Measurements from ENCODE around the gene RALGAPA2.

DNA sequence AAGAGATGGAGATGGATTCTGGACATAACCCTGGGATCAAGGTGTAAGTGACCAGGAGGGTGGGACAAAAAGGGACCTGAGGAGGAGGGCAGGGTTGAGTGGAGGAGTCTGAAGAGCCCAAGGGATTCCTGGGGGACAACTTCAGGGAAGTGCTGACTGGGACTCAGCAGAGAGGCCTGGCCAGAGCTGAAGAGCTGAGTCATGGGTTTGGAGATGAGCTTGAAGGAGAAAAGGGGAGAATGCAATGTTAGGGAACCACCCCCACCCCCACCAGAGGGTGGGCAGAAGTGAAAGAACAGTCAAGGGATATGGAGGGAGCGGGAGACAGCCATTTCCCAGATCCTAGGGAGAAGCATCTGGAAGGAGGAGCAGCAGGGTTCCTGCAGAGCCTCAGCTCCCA, 289.3 kb downstream of the RALGAPA2 start:
- TF ChIP-seq, protein P1, sequence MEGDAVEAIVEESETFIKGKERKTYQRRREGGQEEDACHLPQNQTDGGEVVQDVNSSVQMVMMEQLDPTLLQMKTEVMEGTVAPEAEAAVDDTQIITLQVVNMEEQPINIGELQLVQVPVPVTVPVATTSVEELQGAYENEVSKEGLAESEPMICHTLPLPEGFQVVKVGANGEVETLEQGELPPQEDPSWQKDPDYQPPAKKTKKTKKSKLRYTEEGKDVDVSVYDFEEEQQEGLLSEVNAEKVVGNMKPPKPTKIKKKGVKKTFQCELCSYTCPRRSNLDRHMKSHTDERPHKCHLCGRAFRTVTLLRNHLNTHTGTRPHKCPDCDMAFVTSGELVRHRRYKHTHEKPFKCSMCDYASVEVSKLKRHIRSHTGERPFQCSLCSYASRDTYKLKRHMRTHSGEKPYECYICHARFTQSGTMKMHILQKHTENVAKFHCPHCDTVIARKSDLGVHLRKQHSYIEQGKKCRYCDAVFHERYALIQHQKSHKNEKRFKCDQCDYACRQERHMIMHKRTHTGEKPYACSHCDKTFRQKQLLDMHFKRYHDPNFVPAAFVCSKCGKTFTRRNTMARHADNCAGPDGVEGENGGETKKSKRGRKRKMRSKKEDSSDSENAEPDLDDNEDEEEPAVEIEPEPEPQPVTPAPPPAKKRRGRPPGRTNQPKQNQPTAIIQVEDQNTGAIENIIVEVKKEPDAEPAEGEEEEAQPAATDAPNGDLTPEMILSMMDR (IDR thresholded peaks at IDR 0.05; ENCODE audit: low read depth, low read length), result no peak
- no peak for TF ChIP-seq EZH2phosphoT487 (IDR thresholded peaks at IDR 0.05; ENCODE audit: low read depth)

Measured in OCI-LY3 (cell line).